GM20000 (cell line): Measurements from ENCODE around the gene GLT1D1.

Experiments
- DNase-seq: peaks from one replicate; pipeline ENCODE4 v3.0.0; 2012; ENCODE audit warnings: low spot score
- CTCF ChIP-seq: IDR thresholded peaks from 2 replicates; pipeline ENCODE4 v1.5.1; 2012; ENCODE audit warnings: mild to moderate bottlenecking, control low read depth; ENCODE audit errors: extremely low read depth, missing control alignments

Gene GLT1D1

GRCh38 chr12:128956755-128957154 is 103.5 kb downstream of the GLT1D1 start:
- no peak for TF ChIP-seq CTCF
- DNase-seq = no peak

GRCh38 chr12:128959901-128960300 is 106.6 kb downstream of the GLT1D1 start:
- TF ChIP-seq CTCF = no peak
- no peak for DNase-seq

- no peak for DNase-seq
- no peak for TF ChIP-seq CTCF
These were observed 108.1 kb downstream of the GLT1D1 start for GRCh38 chr12:128961308-128961902.

- DNase-seq = no peak
- no peak for TF ChIP-seq CTCF
These were observed 108.7 kb downstream of the GLT1D1 start for GRCh38 chr12:128961957-128962356.

GRCh38 chr12:128966203-128966810 is 113.0 kb downstream of the GLT1D1 start:
- no peak for DNase-seq
- TF ChIP-seq CTCF = no peak

- DNase-seq = no peak
- TF ChIP-seq CTCF = no peak
These were observed 115.4 kb downstream of the GLT1D1 start for GRCh38 chr12:128968668-128969067.

GRCh38 chr12:128969480-128970055 is 116.3 kb downstream of the GLT1D1 start:
- DNase-seq = peak; percentile 76
- TF ChIP-seq CTCF = peak; percentile 63
